T-helper 17 cell (primary cell): ENCODE measurements around the gene EMP3. TPM values are rescaled to one million over a fixed set of nuclear protein-coding genes. Genes with fewer than 3 reads are reported as not detected.

Experiments
- ATAC-seq: fragments of 150-1000 bp; cut with Tn5 transposase; 2 replicates; pipeline ENCODE4 v1.10.0; 2021; ENCODE audit warnings: mild to moderate bottlenecking, moderate library complexity
- DNase-seq, 3 donors: peaks; one replicate each; pipeline versions ENCODE4 v3.0.0 to v3.0.0-alpha.2; 2020 to 2021
- H3K9me3 ChIP-seq: one replicate; pipeline ENCODE4 v1.7.0; 2013; ENCODE audit warnings: low read length, mild to moderate bottlenecking; ENCODE audit not compliant: control insufficient read depth, poor library complexity, severe bottlenecking
- H3K27ac Mint-ChIP-seq: one replicate; pipeline ENCODE4 v1.8.0; 2022; ENCODE audit warnings: mild to moderate bottlenecking, moderate library complexity, mixed read lengths
- H3K27me3 Mint-ChIP-seq: one replicate; pipeline ENCODE4 v1.8.0; 2022; ENCODE audit warnings: mixed read lengths
- H3K36me3 Mint-ChIP-seq: one replicate; pipeline ENCODE4 v1.8.0; 2022; ENCODE audit warnings: low read depth, mixed read lengths
- H3K4me1 Mint-ChIP-seq: one replicate; pipeline ENCODE4 v1.8.0; 2022; ENCODE audit warnings: mild to moderate bottlenecking, mixed read lengths
- H3K4me3 Mint-ChIP-seq: one replicate; pipeline ENCODE4 v1.8.0; 2022; ENCODE audit warnings: mild to moderate bottlenecking, moderate library complexity, mixed read lengths
- total RNA-seq, 4 donors: library from RNA in 2 of 4; stranded (reverse) in 2 of 4; gene quantifications; one replicate each; pipeline ENCODE4 v1.2.3 and lab custom pipeline; 2022 to 2026

EMP3 gene
- total RNA-seq, 2 donors from 2014 or later, result 286 to 374 TPM

GRCh38 chr19:48342841-48343540 is 17.6 kb downstream of the EMP3 start:
- Mint-ChIP-seq H3K36me3 (no peaks in the 10 kb centered on the region), H3K4me3 (no peak overlapping the region), H3K27me3 (no peaks in the 10 kb centered on the region), H3K27ac (no peak overlapping the region), H3K4me1 (peaks cover 1% of the 10 kb centered on the region)
- ATAC-seq (no peak), DNase-seq (no peak)
- H3K9me3 ChIP-seq, result no peaks in the 10 kb centered on the region

DNA sequence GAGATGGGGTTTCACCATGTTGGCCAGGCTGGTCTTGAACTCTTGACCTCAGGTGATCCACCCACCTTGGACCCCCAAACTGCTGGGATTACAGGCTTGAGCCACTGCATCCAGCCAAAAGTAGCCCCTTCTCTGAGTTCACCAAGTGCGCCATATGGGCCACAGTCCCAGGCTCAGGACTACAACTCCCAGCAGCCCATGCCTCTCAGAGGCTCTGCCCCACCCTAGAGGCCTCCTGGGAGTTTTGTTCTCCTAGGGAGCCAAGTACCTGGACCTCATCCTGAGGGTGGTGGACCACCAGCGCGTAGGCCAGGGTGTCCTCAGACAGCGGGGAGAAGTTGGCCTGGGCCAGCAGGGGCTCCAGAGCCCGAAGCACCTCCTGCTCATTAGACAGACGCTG is 19.5 kb downstream of the EMP3 start:
- H3K27ac Mint-ChIP-seq, result no peak overlapping the region
- H3K9me3 ChIP-seq, result no peaks in the 10 kb centered on the region
- H3K4me1 Mint-ChIP-seq, result peaks cover 3% of the 10 kb centered on the region
- H3K27me3 Mint-ChIP-seq, result no peaks in the 10 kb centered on the region
- DNase-seq (no peak), ATAC-seq (no peak)
- H3K4me3 Mint-ChIP-seq, result no peak overlapping the region
- peaks cover 2% of the 10 kb centered on the region for H3K36me3 Mint-ChIP-seq

DNA sequence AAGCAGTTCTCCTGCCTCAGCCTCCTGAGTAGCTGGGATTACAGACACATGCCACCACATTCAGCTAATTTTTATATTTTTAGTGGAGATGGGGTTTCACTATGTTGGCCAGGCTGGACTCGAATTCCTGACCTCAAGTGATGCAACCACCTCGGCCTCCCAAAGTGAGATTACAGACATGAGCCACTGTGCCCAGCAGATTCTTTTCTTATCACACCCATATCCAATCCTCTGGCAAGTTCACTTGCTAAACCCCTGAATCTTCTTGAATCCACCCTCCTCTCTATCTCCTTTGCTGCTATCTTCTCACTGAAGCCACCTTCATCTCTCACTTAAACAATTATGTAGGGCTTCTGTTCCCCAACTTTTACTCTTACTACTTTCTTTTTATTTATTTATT is 20.8 kb downstream of the EMP3 start:
- H3K9me3 ChIP-seq, result no peaks in the 10 kb centered on the region
- Mint-ChIP-seq H3K4me1 (peaks cover 6% of the 10 kb centered on the region), H3K27me3 (no peaks in the 10 kb centered on the region), H3K4me3 (no peak overlapping the region), H3K36me3 (peaks cover 2% of the 10 kb centered on the region), H3K27ac (no peak overlapping the region)
- ATAC-seq, result no peak
- no peak for DNase-seq

DNA sequence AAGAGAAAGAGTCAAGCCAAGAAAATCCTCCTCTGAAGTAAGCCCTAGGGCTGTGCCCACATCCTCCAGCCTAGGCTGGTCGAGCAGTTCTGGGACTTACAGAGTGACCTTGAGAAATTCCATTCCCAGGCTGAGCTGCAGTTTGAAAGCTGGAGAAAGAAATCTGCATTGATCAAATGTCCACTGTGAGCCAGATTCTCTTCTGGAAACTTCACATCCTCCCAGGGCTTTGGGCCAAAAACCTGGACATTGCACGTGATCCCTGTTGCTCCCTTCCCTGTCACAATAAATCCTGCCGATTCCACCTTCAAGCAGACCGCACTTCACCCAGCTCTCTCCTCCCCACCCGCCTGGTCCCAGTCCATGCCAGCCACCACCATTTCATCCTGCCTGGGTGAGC is 22.7 kb downstream of the EMP3 start:
- Mint-ChIP-seq H3K27ac (no peak overlapping the region), H3K4me3 (no peak overlapping the region), H3K27me3 (no peaks in the 10 kb centered on the region), H3K36me3 (peaks cover 2% of the 10 kb centered on the region), H3K4me1 (peaks cover 10% of the 10 kb centered on the region)
- H3K9me3 ChIP-seq, result no peaks in the 10 kb centered on the region
- no peak for DNase-seq
- ATAC-seq, result no peak

DNA sequence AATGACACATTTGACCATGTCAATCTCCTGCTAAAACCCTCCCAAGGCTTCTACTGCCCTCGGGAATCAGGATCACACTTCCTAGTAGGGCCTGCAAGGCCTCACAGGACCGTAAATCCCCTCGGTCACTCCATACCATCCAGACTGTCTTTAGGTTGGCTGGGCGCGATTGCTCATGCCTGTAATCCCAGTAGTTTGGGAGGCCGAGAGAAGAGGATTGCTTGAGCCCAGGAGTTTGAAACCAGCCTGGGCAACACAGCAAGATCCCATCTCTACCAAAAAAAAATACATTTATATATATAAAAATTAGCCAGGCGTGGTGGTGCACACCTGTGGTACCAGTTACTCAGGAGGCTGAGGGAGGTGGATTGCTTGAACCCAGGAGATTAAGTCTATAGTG is 23.4 kb downstream of the EMP3 start:
- no peaks in the 10 kb centered on the region for H3K27me3 Mint-ChIP-seq
- DNase-seq, result no peak
- ATAC-seq, result no peak
- peaks cover 2% of the 10 kb centered on the region for H3K36me3 Mint-ChIP-seq
- H3K4me3 Mint-ChIP-seq, result no peak overlapping the region
- no peak overlapping the region for H3K27ac Mint-ChIP-seq
- H3K9me3 ChIP-seq, result no peaks in the 10 kb centered on the region
- H3K4me1 Mint-ChIP-seq, result peaks cover 10% of the 10 kb centered on the region

DNA sequence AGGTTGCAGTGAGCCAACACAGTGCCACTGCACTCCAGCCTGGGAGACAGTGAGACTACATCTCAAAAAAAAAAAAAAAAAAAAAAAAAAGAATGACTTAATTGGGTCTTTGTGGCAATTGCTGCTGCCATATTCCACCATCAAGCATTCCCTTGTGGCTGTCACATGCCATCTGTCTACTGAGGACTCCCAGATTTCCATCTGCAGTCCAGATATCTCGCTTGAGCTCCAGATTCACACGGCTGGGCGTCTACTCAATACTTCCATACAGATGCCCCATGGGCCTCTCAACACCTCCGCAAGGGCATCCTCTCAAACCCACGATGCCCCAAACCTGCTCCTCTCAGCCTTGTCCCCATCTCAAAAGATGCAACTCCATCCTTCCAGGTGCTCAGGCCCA is 25.5 kb downstream of the EMP3 start:
- no peaks in the 10 kb centered on the region for H3K9me3 ChIP-seq
- no peak overlapping the region for H3K4me3 Mint-ChIP-seq
- no peaks in the 10 kb centered on the region for H3K27me3 Mint-ChIP-seq
- DNase-seq, result no peak
- no peak for ATAC-seq
- no peak overlapping the region for H3K27ac Mint-ChIP-seq
- peaks cover 2% of the 10 kb centered on the region for H3K36me3 Mint-ChIP-seq
- H3K4me1 Mint-ChIP-seq, result peaks cover 10% of the 10 kb centered on the region

GRCh38 chr19:48351341-48351752 is 26.0 kb downstream of the EMP3 start:
- no peaks in the 10 kb centered on the region for H3K9me3 ChIP-seq
- peak; percentile 91 for ATAC-seq
- H3K27ac Mint-ChIP-seq, result no peak overlapping the region
- H3K27me3 Mint-ChIP-seq, result no peaks in the 10 kb centered on the region
- H3K4me1 Mint-ChIP-seq, result peaks cover 10% of the 10 kb centered on the region
- peak overlapping the region; percentile 3 for H3K4me3 Mint-ChIP-seq
- peak; percentile 57 to 77 (median 62) for DNase-seq
- peaks cover 2% of the 10 kb centered on the region for H3K36me3 Mint-ChIP-seq

- H3K4me3 Mint-ChIP-seq, result no peak overlapping the region
- no peaks in the 10 kb centered on the region for H3K27me3 Mint-ChIP-seq
- H3K9me3 ChIP-seq, result no peaks in the 10 kb centered on the region
- ATAC-seq (no peak), DNase-seq (no peak)
- H3K36me3 Mint-ChIP-seq, result peaks cover 3% of the 10 kb centered on the region
- H3K27ac Mint-ChIP-seq, result no peak overlapping the region
- peaks cover 9% of the 10 kb centered on the region for H3K4me1 Mint-ChIP-seq
Observed at GRCh38 chr19:48353677-48354076, 28.3 kb downstream of the EMP3 start.

GRCh38 chr19:48354332-48354992 is 29.1 kb downstream of the EMP3 start:
- peaks cover 3% of the 10 kb centered on the region for H3K36me3 Mint-ChIP-seq
- H3K4me3 Mint-ChIP-seq, result no peak overlapping the region
- DNase-seq (no peak), ATAC-seq (no peak)
- no peaks in the 10 kb centered on the region for H3K27me3 Mint-ChIP-seq
- no peaks in the 10 kb centered on the region for H3K9me3 ChIP-seq
- no peak overlapping the region for H3K27ac Mint-ChIP-seq
- H3K4me1 Mint-ChIP-seq, result peaks cover 9% of the 10 kb centered on the region

DNA sequence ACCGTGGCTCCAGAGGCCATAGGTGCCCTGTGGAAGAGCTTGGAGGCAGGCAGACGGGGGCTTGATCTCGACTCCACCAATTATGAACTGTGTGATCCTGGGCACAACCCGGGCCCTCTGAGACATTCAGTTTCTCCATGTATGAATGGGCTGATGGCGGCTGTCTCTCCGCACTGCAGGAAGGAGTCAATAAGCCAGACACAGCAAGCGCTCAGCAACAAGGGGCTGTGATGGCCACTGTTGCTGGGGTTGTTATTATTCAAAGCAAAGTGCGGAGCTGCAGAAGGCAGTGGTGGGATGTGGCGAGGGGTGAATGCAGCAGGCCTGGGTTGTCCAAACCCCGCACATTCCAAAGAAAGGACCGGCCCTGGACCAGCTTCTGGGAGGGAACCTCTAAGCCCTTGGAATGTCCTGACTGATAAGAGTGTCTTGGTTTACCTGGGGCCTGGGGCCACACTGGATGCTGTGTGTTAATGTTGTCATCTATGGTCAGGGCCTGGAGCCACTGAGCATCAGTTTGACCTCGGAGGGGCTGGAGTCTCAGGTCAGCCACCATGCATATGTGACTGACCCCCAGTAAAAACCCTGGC is 30.1 kb downstream of the EMP3 start:
- no peaks in the 10 kb centered on the region for H3K9me3 ChIP-seq
- Mint-ChIP-seq H3K27me3 (no peaks in the 10 kb centered on the region), H3K27ac (no peak overlapping the region), H3K4me3 (no peak overlapping the region), H3K4me1 (peaks cover 9% of the 10 kb centered on the region), H3K36me3 (peaks cover 3% of the 10 kb centered on the region)
- no peak for ATAC-seq
- no peak for DNase-seq

- no peaks in the 10 kb centered on the region for H3K9me3 ChIP-seq
- Mint-ChIP-seq H3K4me3 (no peak overlapping the region), H3K4me1 (peaks cover 13% of the 10 kb centered on the region), H3K27ac (no peak overlapping the region), H3K27me3 (no peaks in the 10 kb centered on the region), H3K36me3 (peaks cover 3% of the 10 kb centered on the region)
- DNase-seq, result no peak
- ATAC-seq, result no peak
Observed at GRCh38 chr19:48359123-48359522, 33.8 kb downstream of the EMP3 start.

DNA sequence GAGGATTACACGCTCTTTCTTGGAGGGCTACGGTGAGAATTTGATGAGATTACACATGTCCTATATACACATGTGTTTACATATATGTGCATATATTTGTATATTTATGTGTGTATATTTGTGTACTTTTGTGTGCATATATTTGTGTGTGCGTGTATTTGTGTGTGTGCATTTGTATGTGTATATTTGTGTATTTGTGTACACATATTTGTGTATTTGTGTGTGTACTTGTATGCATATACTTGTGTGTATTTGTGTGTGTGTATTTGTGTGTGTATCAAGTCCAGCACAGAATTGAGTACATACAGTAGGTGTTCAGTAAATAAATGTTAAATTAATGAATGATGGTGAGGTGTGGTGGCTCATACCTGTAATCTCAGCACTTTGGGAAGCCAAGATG is 36.6 kb downstream of the EMP3 start:
- no peaks in the 10 kb centered on the region for H3K27me3 Mint-ChIP-seq
- no peaks in the 10 kb centered on the region for H3K9me3 ChIP-seq
- no peak overlapping the region for H3K27ac Mint-ChIP-seq
- peaks cover 3% of the 10 kb centered on the region for H3K36me3 Mint-ChIP-seq
- DNase-seq, result no peak
- peaks cover 13% of the 10 kb centered on the region for H3K4me1 Mint-ChIP-seq
- no peak for ATAC-seq
- no peak overlapping the region for H3K4me3 Mint-ChIP-seq

DNA sequence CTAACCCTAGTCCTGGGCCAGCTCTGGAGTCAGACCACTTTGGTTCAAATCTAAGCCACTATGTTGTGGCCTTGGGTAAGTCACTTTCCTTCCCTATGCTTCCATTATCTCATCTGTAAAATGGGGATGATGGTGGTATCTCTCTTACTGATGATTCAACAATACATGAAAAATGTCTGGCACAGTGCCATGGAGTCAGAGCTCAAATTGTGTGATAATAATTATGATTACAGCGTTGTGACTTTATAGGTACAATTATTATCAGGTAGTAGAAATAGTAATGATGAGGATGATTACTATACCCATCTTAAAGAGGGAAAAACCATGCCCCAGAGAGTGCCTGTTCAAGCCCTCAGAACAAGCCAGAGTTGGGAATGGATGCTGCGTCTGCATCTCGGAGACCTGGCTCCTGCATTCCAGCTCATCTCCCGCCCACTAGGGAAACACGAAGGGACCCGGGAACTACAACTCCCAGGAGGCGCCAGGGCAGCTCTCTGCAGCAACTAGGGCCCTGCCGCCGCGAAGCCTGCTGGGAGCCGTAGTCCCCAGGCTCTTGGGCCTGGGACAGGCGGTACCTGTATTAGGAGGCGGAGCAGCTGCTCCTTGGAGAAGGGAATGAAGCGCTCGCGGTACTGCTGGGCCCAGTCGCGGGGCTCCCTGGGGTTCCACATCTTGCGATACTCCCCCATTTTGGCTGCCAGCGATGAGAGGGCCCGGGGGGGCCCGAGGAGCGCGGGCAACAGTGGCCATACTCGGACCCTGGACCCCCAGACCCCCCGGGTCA is 37.6 kb downstream of the EMP3 start:
- peak overlapping the region; percentile 92 for H3K4me3 Mint-ChIP-seq
- DNase-seq (peak; percentile 81 to 84 (median 83)), ATAC-seq (peak; percentile 67)
- H3K27ac Mint-ChIP-seq, result peak overlapping the region; percentile 90
- H3K36me3 Mint-ChIP-seq, result peaks cover 3% of the 10 kb centered on the region
- H3K9me3 ChIP-seq, result no peaks in the 10 kb centered on the region
- H3K4me1 Mint-ChIP-seq, result peaks cover 13% of the 10 kb centered on the region
- H3K27me3 Mint-ChIP-seq, result no peaks in the 10 kb centered on the region
